ENCODE data around the gene KIAA0513.

Gene KIAA0513

DNA sequence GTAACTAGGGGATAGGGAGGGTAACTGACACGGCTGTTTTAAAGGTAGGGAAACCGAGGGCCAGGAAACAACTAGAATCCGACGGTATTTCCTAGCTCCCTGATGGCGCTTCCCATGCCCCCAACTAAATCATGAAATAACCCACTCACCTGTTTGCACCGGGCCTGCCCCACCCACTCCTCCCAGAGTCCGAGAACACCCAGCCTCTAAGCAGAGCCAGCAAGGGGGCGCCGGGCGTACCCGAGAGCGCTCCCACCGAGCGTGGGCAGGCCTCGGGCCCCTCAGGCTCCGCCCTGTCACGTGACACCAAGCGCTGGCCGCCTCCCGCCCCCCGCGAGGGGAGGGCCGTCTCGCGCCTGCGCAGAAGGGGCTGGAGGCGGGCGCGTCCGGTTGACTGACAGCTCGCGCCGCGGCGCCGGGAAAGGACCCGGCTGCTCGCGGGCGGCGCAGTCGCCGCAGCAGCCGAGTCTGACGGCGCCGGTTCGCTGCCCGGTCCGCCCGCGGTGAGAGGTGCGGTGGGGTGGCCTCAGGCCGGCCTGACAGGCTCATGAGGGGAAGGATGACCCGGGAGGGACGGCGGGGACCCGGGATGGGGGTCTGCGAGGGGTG lies at the start of gene KIAA0513:
Gene KIAA0513 (plus strand): TSS at position 447 of the 609 bp plus-strand sequence. CDS start 39,277 bp downstream, outside the sequence.
- H3K27ac Mint-ChIP-seq (ENCODE audit: low read depth) = peak within 1 kb of the TSS; percentile 94
- H3K4me1 Mint-ChIP-seq = peaks cover 22% of the 10 kb centered on the region

GRCh38 chr16:84979516-84979915 lies 48.1 kb upstream of the KIAA0513 start:
- Mint-ChIP-seq H3K27me3 (no peaks in the 10 kb centered on the region), H3K9me3 (no peaks in the 10 kb centered on the region), H3K36me3 (ENCODE audit: insufficient read depth) (peaks cover 68% of the 10 kb centered on the region), H3K4me1 (peaks cover 16% of the 10 kb centered on the region), H3K4me3 (no peak overlapping the region), H3K27ac (ENCODE audit: low read depth) (peak overlapping the region; percentile 16)
- ATAC-seq (replicated peaks; ENCODE audit: extremely low read depth, poor library complexity, severe bottlenecking) = no peak
- no peak for DNase-seq (ENCODE audit: low spot score in 2 of 2)

More for the DNA sequence above, at the start of gene KIAA0513:
- H3K36me3 Mint-ChIP-seq (ENCODE audit: insufficient read depth) = peaks cover 11% of the 10 kb centered on the region
- DNase-seq (ENCODE audit: low spot score in 2 of 2) (peak; percentile 93 to 94), ATAC-seq (replicated peaks; ENCODE audit: extremely low read depth, poor library complexity, severe bottlenecking) (peak; percentile 25)
- H3K9me3 Mint-ChIP-seq = no peaks in the 10 kb centered on the region
- H3K27me3 Mint-ChIP-seq = no peaks in the 10 kb centered on the region
- H3K4me3 Mint-ChIP-seq = peak within 1 kb of the TSS; percentile 85

- Mint-ChIP-seq H3K27ac (ENCODE audit: low read depth) (peak overlapping the region; percentile 66), H3K4me3 (no peak overlapping the region), H3K27me3 (no peaks in the 10 kb centered on the region), H3K4me1 (peaks cover 31% of the 10 kb centered on the region), H3K36me3 (ENCODE audit: insufficient read depth) (peaks cover 70% of the 10 kb centered on the region), H3K9me3 (no peaks in the 10 kb centered on the region)
- DNase-seq (ENCODE audit: low spot score in 2 of 2) (no peak), ATAC-seq (replicated peaks; ENCODE audit: extremely low read depth, poor library complexity, severe bottlenecking) (no peak)
Observed at GRCh38 chr16:84982434-84982833, 45.2 kb upstream of the KIAA0513 start.

- H3K27ac Mint-ChIP-seq (ENCODE audit: low read depth) = peak overlapping the region; percentile 13
- ATAC-seq (replicated peaks; ENCODE audit: extremely low read depth, poor library complexity, severe bottlenecking) (no peak), DNase-seq (ENCODE audit: low spot score in 2 of 2) (no peak)
- no peak overlapping the region for H3K4me3 Mint-ChIP-seq
- H3K4me1 Mint-ChIP-seq = peaks cover 32% of the 10 kb centered on the region
- H3K36me3 Mint-ChIP-seq (ENCODE audit: insufficient read depth) = peaks cover 63% of the 10 kb centered on the region
- no peaks in the 10 kb centered on the region for H3K27me3 Mint-ChIP-seq
- no peaks in the 10 kb centered on the region for H3K9me3 Mint-ChIP-seq
Observed at GRCh38 chr16:84985079-84986065, 42.2 kb upstream of the KIAA0513 start.

- Mint-ChIP-seq H3K36me3 (ENCODE audit: insufficient read depth) (peaks cover 62% of the 10 kb centered on the region), H3K4me1 (peaks cover 33% of the 10 kb centered on the region), H3K9me3 (no peaks in the 10 kb centered on the region), H3K4me3 (no peak overlapping the region), H3K27me3 (no peaks in the 10 kb centered on the region), H3K27ac (ENCODE audit: low read depth) (peak overlapping the region; percentile 13)
- no peak for DNase-seq (ENCODE audit: low spot score in 2 of 2)
- ATAC-seq (replicated peaks; ENCODE audit: extremely low read depth, poor library complexity, severe bottlenecking) = no peak
Observed at GRCh38 chr16:84986102-84986501, 41.5 kb upstream of the KIAA0513 start.

GRCh38 chr16:84986879-84987278 lies 40.7 kb upstream of the KIAA0513 start:
- H3K27ac Mint-ChIP-seq (ENCODE audit: low read depth) = peak overlapping the region; percentile 70
- no peaks in the 10 kb centered on the region for H3K27me3 Mint-ChIP-seq
- peak overlapping the region; percentile 25 for H3K4me3 Mint-ChIP-seq
- H3K4me1 Mint-ChIP-seq = peaks cover 31% of the 10 kb centered on the region
- DNase-seq (ENCODE audit: low spot score in 2 of 2) = no peak
- no peak for ATAC-seq (replicated peaks; ENCODE audit: extremely low read depth, poor library complexity, severe bottlenecking)
- peaks cover 62% of the 10 kb centered on the region for H3K36me3 Mint-ChIP-seq (ENCODE audit: insufficient read depth)
- no peaks in the 10 kb centered on the region for H3K9me3 Mint-ChIP-seq

DNA sequence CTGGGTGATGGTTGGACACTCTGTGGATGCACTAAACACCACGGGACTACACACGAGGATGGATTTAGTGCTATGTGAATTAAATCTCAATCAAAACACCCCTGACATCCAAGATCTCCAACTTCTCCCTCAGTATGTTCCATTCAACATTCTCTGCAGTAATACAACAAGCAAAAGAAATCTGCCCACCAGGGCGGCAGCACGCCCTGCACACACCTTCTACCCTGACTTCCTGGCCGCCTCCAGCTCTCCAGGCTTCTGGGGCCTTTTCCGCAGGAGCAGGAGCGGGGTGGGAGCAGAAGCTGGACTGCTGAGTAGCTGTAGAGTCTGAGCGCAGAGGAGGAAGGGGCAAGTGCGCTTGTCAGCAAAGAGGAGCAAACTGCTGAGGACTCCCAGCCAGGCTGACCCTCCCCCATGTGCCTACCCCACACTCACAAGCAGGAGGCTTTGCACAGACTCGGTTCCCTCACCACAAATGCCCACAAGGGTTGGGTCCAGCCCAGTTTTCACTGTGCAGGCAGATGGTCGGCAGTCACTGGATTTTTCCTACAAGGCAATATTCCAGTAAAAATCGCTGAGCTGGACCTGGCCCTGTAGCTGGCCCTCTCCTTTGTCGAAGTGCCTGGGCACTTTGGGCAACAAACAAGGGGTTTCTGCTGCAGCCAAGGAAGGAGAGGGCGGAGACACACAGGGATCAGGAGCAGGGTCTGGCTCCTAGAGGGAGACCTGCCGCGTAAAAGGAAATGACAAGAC lies 39.1 kb upstream of the KIAA0513 start:
- Mint-ChIP-seq H3K4me1 (peaks cover 21% of the 10 kb centered on the region), H3K27ac (ENCODE audit: low read depth) (no peak overlapping the region), H3K4me3 (no peak overlapping the region), H3K36me3 (ENCODE audit: insufficient read depth) (peaks cover 62% of the 10 kb centered on the region), H3K27me3 (no peaks in the 10 kb centered on the region), H3K9me3 (no peaks in the 10 kb centered on the region)
- ATAC-seq (replicated peaks; ENCODE audit: extremely low read depth, poor library complexity, severe bottlenecking) (no peak), DNase-seq (ENCODE audit: low spot score in 2 of 2) (no peak)

DNA sequence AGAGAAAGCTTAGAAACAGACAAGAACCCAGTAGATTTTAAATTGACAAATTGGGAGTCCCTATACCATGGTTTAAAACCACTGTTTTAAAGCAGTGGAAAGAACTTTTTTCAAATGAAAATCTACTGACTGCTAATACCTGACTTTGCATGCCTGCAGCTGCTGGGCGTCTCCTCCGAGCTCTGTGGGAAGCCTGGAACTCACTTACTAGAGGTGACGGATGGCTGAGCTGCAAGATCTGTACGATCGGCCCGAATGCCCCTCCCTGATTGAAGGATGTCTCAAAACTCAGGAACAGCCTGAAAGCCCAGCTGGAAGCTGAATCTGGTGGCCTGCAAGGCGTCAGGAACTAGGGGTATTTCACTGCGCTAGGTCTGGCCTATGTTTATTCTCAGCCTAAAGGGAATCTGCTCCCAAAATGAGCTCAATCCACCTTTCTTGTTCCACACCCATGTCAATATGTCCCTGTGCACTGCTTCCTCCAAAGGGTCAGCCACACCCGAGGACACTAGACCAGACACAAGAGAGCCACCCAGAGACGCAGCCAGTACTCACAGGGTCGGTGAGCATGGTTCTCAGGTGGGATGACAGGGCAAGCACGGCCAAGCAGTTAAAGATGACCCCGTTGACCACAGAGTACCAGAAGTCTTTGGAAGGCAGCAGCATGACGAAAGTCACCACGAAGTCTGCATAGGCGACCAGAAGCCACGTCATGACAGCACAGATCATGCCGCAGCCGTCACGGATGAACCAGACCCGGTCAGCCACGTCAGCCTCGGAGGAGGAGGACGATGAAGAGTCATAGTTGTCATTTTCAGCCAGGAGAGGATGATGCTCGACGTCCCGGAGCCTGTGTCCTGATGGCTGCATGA lies 37.6 kb upstream of the KIAA0513 start:
- Mint-ChIP-seq H3K27ac (ENCODE audit: low read depth) (no peak overlapping the region), H3K27me3 (no peaks in the 10 kb centered on the region), H3K9me3 (no peaks in the 10 kb centered on the region), H3K36me3 (ENCODE audit: insufficient read depth) (peaks cover 69% of the 10 kb centered on the region), H3K4me3 (no peak overlapping the region), H3K4me1 (peaks cover 22% of the 10 kb centered on the region)
- no peak for DNase-seq (ENCODE audit: low spot score in 2 of 2)
- no peak for ATAC-seq (replicated peaks; ENCODE audit: extremely low read depth, poor library complexity, severe bottlenecking)

DNA sequence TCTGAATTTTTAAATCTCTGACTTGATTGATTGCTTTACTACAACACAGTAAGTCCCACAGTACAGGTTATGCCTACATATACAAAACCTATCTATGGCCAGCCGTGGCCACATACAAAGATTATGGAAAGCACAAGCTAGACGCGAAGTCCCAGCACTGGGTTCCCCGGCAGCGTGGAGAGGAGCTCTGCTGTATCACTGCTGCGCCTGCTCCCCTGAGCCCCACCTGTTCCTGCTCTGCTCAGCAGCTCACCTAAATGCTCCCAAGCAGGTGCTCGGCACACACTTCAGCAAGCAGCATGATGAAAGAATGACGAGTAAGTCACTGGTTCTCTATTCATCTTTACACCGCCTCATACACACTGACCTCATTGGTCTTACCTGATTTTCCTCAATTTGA lies 36.8 kb upstream of the KIAA0513 start:
- no peaks in the 10 kb centered on the region for H3K27me3 Mint-ChIP-seq
- no peaks in the 10 kb centered on the region for H3K9me3 Mint-ChIP-seq
- H3K27ac Mint-ChIP-seq (ENCODE audit: low read depth) = peak overlapping the region; percentile 77
- ATAC-seq (replicated peaks; ENCODE audit: extremely low read depth, poor library complexity, severe bottlenecking) (no peak), DNase-seq (ENCODE audit: low spot score in 2 of 2) (no peak)
- H3K36me3 Mint-ChIP-seq (ENCODE audit: insufficient read depth) = peaks cover 70% of the 10 kb centered on the region
- peaks cover 26% of the 10 kb centered on the region for H3K4me1 Mint-ChIP-seq
- H3K4me3 Mint-ChIP-seq = no peak overlapping the region

DNA sequence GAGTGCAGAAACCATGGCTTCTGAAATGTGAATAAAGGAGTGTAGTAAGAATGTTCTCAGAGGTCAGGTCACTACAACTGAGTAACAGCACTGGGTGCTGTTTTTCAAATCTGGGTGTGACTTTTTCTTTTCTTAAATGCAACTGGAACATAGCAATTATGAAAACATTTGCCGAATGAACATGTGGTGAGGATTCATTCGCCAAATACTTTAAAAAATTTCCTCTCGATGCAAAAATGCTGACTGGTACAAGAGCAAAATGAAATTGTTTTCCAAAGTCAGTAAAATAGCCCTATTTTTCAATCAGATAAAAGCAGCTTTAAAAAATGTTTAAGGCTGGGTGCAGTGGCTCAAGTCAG lies 34.9 kb upstream of the KIAA0513 start:
- Mint-ChIP-seq H3K27me3 (no peaks in the 10 kb centered on the region), H3K4me1 (peaks cover 23% of the 10 kb centered on the region), H3K27ac (ENCODE audit: low read depth) (no peak overlapping the region), H3K4me3 (no peak overlapping the region), H3K36me3 (ENCODE audit: insufficient read depth) (peaks cover 59% of the 10 kb centered on the region), H3K9me3 (no peaks in the 10 kb centered on the region)
- DNase-seq (ENCODE audit: low spot score in 2 of 2) = no peak
- no peak for ATAC-seq (replicated peaks; ENCODE audit: extremely low read depth, poor library complexity, severe bottlenecking)

DNA sequence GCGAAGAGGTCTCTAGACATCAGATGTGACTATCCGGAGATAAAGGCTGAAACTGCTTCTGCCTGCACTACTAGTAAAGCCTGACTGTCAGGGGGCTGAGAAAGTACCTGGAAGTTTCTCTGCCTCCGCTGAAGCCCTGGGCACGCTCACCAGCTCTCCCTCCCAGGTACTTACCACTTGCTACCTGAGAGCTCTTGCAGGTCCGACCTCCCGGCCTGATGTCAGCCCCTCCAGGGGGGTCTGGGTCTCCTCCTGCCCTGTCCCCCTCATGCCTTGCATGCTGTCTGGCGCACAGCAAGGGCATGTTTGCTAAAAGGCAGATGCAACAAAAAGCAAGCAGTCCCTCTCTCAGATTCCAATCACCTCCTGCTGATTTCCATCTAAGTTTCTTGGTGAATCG lies 33.7 kb upstream of the KIAA0513 start:
- DNase-seq (ENCODE audit: low spot score in 2 of 2) (no peak), ATAC-seq (replicated peaks; ENCODE audit: extremely low read depth, poor library complexity, severe bottlenecking) (no peak)
- Mint-ChIP-seq H3K36me3 (ENCODE audit: insufficient read depth) (peaks cover 62% of the 10 kb centered on the region), H3K27me3 (no peaks in the 10 kb centered on the region), H3K9me3 (no peaks in the 10 kb centered on the region), H3K4me1 (peaks cover 23% of the 10 kb centered on the region), H3K27ac (ENCODE audit: low read depth) (no peak overlapping the region), H3K4me3 (no peak overlapping the region)

- Mint-ChIP-seq H3K27me3 (no peaks in the 10 kb centered on the region), H3K27ac (ENCODE audit: low read depth) (peak overlapping the region; percentile 86), H3K9me3 (no peaks in the 10 kb centered on the region), H3K36me3 (ENCODE audit: insufficient read depth) (peaks cover 55% of the 10 kb centered on the region), H3K4me1 (peaks cover 31% of the 10 kb centered on the region), H3K4me3 (no peak overlapping the region)
- peak in 1 of 2 donors; percentile 43 for DNase-seq (ENCODE audit: low spot score in 2 of 2)
- ATAC-seq (replicated peaks; ENCODE audit: extremely low read depth, poor library complexity, severe bottlenecking) = peak; percentile 94
Observed at GRCh38 chr16:84995663-84996062, 31.9 kb upstream of the KIAA0513 start.

All from central memory CD8-positive, alpha-beta T cell (primary cell).